HL-60 (cell line): ENCODE measurements around the gene RFC2.

Experiments
- CTCF ChIP-seq: IDR thresholded peaks from one replicate; pipeline ENCODE4 v1.5.1; 2011; ENCODE audit warnings: low read length, control low read depth, inconsistent platforms; ENCODE audit not compliant: insufficient read depth
- GABPA ChIP-seq: IDR thresholded peaks from 2 replicates; pipeline ENCODE4 v1.6.1; 2012; ENCODE audit warnings: low read depth
- POLR2AphosphoS5 ChIP-seq: IDR thresholded peaks from 2 replicates; pipeline ENCODE4 v1.6.1; 2012; ENCODE audit warnings: low read depth
- TF ChIP-seq, protein P1 (sequence below): IDR thresholded peaks from 2 replicates; pipeline ENCODE4 v1.6.1; 2012; ENCODE audit warnings: low read depth; ENCODE audit not compliant: insufficient replicate concordance

DNA sequence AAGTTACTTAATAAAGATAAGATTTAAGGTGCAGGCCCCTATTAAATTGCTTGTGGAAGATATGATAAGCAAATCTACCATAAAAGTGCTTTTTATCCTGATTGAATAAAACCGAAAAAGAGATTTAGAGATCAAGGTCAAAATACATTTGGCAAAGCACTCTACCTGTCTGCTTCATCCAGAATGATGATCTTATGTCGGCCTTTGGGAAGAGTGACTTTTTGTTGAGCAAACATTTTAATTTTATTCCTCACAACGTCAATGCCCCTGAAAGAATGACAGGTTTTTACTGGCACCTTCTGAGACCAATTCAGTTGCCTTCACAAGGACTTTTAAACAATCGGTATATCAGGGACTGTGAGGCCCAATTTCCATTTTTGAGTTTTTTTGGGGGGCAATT, 7.7 kb downstream of the RFC2 start:
- TF ChIP-seq CTCF (no peak), GABPA (no peak), POLR2AphosphoS5 (no peak)
- TF ChIP-seq, protein P1, sequence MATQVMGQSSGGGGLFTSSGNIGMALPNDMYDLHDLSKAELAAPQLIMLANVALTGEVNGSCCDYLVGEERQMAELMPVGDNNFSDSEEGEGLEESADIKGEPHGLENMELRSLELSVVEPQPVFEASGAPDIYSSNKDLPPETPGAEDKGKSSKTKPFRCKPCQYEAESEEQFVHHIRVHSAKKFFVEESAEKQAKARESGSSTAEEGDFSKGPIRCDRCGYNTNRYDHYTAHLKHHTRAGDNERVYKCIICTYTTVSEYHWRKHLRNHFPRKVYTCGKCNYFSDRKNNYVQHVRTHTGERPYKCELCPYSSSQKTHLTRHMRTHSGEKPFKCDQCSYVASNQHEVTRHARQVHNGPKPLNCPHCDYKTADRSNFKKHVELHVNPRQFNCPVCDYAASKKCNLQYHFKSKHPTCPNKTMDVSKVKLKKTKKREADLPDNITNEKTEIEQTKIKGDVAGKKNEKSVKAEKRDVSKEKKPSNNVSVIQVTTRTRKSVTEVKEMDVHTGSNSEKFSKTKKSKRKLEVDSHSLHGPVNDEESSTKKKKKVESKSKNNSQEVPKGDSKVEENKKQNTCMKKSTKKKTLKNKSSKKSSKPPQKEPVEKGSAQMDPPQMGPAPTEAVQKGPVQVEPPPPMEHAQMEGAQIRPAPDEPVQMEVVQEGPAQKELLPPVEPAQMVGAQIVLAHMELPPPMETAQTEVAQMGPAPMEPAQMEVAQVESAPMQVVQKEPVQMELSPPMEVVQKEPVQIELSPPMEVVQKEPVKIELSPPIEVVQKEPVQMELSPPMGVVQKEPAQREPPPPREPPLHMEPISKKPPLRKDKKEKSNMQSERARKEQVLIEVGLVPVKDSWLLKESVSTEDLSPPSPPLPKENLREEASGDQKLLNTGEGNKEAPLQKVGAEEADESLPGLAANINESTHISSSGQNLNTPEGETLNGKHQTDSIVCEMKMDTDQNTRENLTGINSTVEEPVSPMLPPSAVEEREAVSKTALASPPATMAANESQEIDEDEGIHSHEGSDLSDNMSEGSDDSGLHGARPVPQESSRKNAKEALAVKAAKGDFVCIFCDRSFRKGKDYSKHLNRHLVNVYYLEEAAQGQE: no peak
